Measurements from ENCODE around the gene KATNB1.

The KATNB1 gene

GRCh38 chr16:57735755-57736418 is at the start of gene KATNB1:
Gene KATNB1, plus strand, starts transcription at chr16:57735770. Its CDS starts 1,474 bp downstream, at chr16:57737244.
- peak; percentile 42 for DNase-seq (ENCODE audit: low read depth)

GRCh38 chr16:57686577-57686976 is 49.0 kb upstream of the KATNB1 start:
- no peak for DNase-seq (ENCODE audit: low read depth)

GRCh38 chr16:57687363-57687929 is 48.1 kb upstream of the KATNB1 start:
- DNase-seq (ENCODE audit: low read depth) = no peak

GRCh38 chr16:57688487-57688986 is 47.0 kb upstream of the KATNB1 start:
- no peak for DNase-seq (ENCODE audit: low read depth)

- DNase-seq (ENCODE audit: low read depth) = no peak
These were observed 46.4 kb upstream of the KATNB1 start for GRCh38 chr16:57688987-57689761.

GRCh38 chr16:57689762-57690558 is 45.6 kb upstream of the KATNB1 start:
- peak; percentile 100 for DNase-seq (ENCODE audit: low read depth)

GRCh38 chr16:57690782-57691471 is 44.6 kb upstream of the KATNB1 start:
- peak; percentile 75 for DNase-seq (ENCODE audit: low read depth)

- no peak for DNase-seq (ENCODE audit: low read depth)
These were observed 42.9 kb upstream of the KATNB1 start for GRCh38 chr16:57692636-57693035.

GRCh38 chr16:57693550-57693949 is 42.0 kb upstream of the KATNB1 start:
- DNase-seq (ENCODE audit: low read depth) = no peak

- DNase-seq (ENCODE audit: low read depth) = no peak
These were observed 41.3 kb upstream of the KATNB1 start for GRCh38 chr16:57694231-57694724.

GRCh38 chr16:57694725-57695679 is 40.6 kb upstream of the KATNB1 start, which contains the start of gene DRC7:
Gene DRC7, plus strand, starts transcription at chr16:57694806. Its CDS starts 3,144 bp downstream, at chr16:57697950.
- peak; percentile 85 for DNase-seq (ENCODE audit: low read depth)

GRCh38 chr16:57695680-57696069 is 39.9 kb upstream of the KATNB1 start:
- no peak for DNase-seq (ENCODE audit: low read depth)

GRCh38 chr16:57696240-57696639 is 39.3 kb upstream of the KATNB1 start:
- DNase-seq (ENCODE audit: low read depth) = no peak

GRCh38 chr16:57697896-57698537 is 37.6 kb upstream of the KATNB1 start:
- no peak for DNase-seq (ENCODE audit: low read depth)

GRCh38 chr16:57698812-57699405 is 36.7 kb upstream of the KATNB1 start:
- no peak for DNase-seq (ENCODE audit: low read depth)

GRCh38 chr16:57699481-57699880 is 36.1 kb upstream of the KATNB1 start:
- no peak for DNase-seq (ENCODE audit: low read depth)

GRCh38 chr16:57699899-57700298 is 35.7 kb upstream of the KATNB1 start:
- no peak for DNase-seq (ENCODE audit: low read depth)

- no peak for DNase-seq (ENCODE audit: low read depth)
These were observed 34.6 kb upstream of the KATNB1 start for GRCh38 chr16:57700781-57701551.

Data from CMK (cell line).